ENCODE results near the gene SLBP. TPM values are rescaled to one million over a fixed set of nuclear protein-coding genes. Genes with fewer than 3 reads are reported as not detected.
A peak's percentile ranks its signal among the peaks of the same experiment; 100 is the strongest.

Gene SLBP
- total RNA-seq, 2 donors from 2014 or later = 52.1 to 60.7 TPM

DNA sequence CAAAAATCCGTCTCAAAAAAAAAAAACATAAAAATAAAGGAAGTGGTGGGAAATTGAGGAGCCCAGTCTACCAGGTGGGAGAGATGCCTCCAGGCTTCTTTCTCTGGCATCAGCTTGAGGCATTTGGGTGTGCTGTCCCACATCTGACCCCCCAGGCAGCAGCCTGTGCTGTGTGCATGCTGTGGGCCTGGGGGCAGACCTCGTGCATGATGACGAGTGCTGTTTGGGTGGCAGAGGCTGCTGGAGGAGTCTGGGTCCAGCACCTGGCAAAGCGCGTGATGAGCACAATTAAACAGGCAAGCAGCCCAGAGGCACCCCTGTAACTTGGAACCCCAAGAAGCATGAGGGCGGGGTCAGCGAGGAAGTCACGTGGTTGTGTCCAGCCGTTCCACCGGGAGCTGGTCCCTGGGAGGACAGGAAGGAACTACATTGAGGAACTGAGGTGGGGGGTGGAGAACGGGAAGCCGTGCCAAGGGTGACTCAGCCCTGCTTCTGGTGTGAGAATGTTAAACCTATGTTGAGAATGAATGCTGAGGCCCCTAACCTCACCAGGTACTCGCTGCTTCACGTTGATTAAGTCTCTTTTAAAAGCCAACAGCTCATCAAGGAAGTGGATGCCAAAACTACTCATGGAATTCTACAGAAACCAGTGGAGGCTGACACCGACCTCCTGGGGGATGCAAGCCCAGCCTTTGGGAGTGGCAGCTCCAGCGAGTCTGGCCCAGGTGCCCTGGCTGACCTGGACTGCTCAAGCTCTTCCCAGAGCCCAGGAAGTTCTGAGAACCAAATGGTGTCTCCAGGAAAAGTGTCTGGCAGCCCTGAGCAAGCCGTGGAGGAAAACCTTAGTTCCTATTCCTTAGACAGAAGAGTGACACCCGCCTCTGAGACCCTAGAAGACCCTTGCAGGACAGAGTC is 15.3 kb upstream of the SLBP start:
- H3K9me3 Mint-ChIP-seq = no peaks in the 10 kb centered on the region
- H3K4me1 ChIP-seq (ENCODE audit: control insufficient read depth, insufficient read depth, low read length) = no peaks in the 10 kb centered on the region
- H3K9me3 ChIP-seq (ENCODE audit: control insufficient read depth, low read length) = no peaks in the 10 kb centered on the region
- no peak overlapping the region for H3K4me3 ChIP-seq (ENCODE audit: low read length)
- 90 to 92% methylated on average over 16 to 18 of the region's 18 CpGs for WGBS, 2 experiments (ENCODE audit: insufficient coverage in 1 of 2, insufficient read length in 1 of 2)
- no peaks in the 10 kb centered on the region for H3K27me3 ChIP-seq (ENCODE audit: control insufficient read depth, insufficient read depth, low read length, poor library complexity, severe bottlenecking)
- no peak overlapping the region for H3K4me3 Mint-ChIP-seq
- no peak for DNase-seq
- no peak overlapping the region for H3K9ac ChIP-seq (ENCODE audit: extremely low read depth, low read length, poor library complexity, severe bottlenecking)
- H3K36me3 Mint-ChIP-seq (ENCODE audit: low read depth) = peaks cover 59% of the 10 kb centered on the region
- no peak overlapping the region for H3K27ac ChIP-seq (ENCODE audit: low read depth, low read length)
- H3K4me1 Mint-ChIP-seq = peaks cover 14% of the 10 kb centered on the region
- peaks cover 81% of the 10 kb centered on the region for H3K36me3 ChIP-seq (ENCODE audit: control insufficient read depth, insufficient read depth, low read length)
- TF ChIP-seq, protein P1, sequence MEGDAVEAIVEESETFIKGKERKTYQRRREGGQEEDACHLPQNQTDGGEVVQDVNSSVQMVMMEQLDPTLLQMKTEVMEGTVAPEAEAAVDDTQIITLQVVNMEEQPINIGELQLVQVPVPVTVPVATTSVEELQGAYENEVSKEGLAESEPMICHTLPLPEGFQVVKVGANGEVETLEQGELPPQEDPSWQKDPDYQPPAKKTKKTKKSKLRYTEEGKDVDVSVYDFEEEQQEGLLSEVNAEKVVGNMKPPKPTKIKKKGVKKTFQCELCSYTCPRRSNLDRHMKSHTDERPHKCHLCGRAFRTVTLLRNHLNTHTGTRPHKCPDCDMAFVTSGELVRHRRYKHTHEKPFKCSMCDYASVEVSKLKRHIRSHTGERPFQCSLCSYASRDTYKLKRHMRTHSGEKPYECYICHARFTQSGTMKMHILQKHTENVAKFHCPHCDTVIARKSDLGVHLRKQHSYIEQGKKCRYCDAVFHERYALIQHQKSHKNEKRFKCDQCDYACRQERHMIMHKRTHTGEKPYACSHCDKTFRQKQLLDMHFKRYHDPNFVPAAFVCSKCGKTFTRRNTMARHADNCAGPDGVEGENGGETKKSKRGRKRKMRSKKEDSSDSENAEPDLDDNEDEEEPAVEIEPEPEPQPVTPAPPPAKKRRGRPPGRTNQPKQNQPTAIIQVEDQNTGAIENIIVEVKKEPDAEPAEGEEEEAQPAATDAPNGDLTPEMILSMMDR (conservative IDR thresholded peaks at IDR 0.05) = no peak
- H3K27ac Mint-ChIP-seq = peak overlapping the region; percentile 44
- H3K27me3 Mint-ChIP-seq (ENCODE audit: insufficient read depth) = no peaks in the 10 kb centered on the region

DNA sequence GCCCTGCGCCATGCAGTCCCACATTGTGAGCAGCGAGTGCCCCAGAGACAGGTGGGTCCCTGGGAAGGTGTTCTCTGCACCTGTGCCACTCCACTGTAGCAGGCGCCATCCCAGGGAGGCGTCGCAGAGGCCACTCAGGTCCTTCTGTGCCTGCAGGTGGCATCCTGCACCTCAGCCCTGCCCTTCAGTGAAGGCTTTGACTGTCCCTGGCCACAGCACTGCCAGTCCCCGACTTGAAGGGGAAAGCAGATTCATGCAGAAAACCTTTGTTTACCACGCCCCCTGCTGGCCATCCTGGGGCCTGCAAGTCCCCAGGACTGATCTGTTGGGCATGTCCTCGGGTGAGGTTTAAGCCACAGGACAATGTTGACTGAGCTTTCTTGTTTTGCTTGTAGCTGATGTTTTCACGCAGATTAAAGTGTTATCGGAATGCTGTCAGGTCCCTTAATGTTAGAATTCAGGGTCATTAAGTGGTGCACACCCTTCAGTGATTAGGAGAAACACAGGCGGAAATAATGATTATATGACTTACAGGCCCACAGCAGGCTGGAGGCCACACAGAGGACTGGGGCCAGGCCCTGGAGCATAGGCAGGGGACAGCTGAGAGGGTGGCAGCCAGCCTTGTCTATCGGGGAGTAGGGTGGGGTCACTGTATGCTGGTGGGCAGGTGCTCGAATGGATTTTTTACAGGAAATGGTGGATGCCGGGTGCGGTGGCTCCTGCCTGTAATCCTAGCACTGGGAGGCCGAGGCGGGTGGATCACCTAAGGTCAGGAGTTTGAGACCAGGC is 14.2 kb upstream of the SLBP start:
- no peak overlapping the region for H3K9ac ChIP-seq (ENCODE audit: extremely low read depth, low read length, poor library complexity, severe bottlenecking)

DNA sequence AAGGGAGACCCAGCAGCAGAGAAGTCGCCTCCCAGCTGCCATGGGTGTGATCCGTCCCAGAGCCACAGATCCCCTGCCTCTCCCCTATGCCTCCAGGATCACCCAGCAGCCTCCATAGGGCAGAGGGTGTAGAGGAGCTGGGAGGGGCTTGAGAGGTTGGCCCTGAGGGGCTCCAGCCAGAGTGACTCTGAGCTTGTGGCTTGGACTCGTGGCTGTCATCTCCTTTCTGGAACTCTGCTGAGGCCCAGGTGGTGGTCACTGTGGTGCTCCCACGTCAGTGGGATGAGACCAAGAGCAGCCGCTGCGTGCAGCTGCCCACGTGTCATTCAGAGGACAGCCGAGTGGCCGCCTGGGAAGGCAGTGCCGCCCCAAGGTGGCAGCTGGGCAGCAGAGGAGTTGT is 13.4 kb upstream of the SLBP start:
- H3K27ac ChIP-seq (ENCODE audit: low read depth, low read length) = no peak overlapping the region

More for the DNA sequence above, 14.2 kb upstream of the SLBP start:
- no peaks in the 10 kb centered on the region for H3K4me1 ChIP-seq (ENCODE audit: control insufficient read depth, insufficient read depth, low read length)
- DNase-seq = peak; percentile 98
- H3K36me3 ChIP-seq (ENCODE audit: control insufficient read depth, insufficient read depth, low read length) = peaks cover 73% of the 10 kb centered on the region
- peaks cover 52% of the 10 kb centered on the region for H3K36me3 Mint-ChIP-seq (ENCODE audit: low read depth)
- WGBS, 2 experiments (ENCODE audit: insufficient coverage in 1 of 2, insufficient read length in 1 of 2) = 71 to 72% methylated on average over 13 to 17 of the region's 17 CpGs
- H3K27ac ChIP-seq (ENCODE audit: low read depth, low read length) = no peak overlapping the region
- H3K9me3 ChIP-seq (ENCODE audit: control insufficient read depth, low read length) = no peaks in the 10 kb centered on the region
- peaks cover 19% of the 10 kb centered on the region for H3K4me1 Mint-ChIP-seq
- H3K27me3 Mint-ChIP-seq (ENCODE audit: insufficient read depth) = no peaks in the 10 kb centered on the region
- TF ChIP-seq, protein P1 (conservative IDR thresholded peaks at IDR 0.05) = peak; percentile 99
- H3K27me3 ChIP-seq (ENCODE audit: control insufficient read depth, insufficient read depth, low read length, poor library complexity, severe bottlenecking) = no peaks in the 10 kb centered on the region
- no peaks in the 10 kb centered on the region for H3K9me3 Mint-ChIP-seq
- no peak overlapping the region for H3K4me3 Mint-ChIP-seq
- H3K4me3 ChIP-seq (ENCODE audit: low read length) = no peak overlapping the region
- peak overlapping the region; percentile 86 for H3K27ac Mint-ChIP-seq

More for the DNA sequence above, 13.4 kb upstream of the SLBP start:
- peaks cover 65% of the 10 kb centered on the region for H3K36me3 ChIP-seq (ENCODE audit: control insufficient read depth, insufficient read depth, low read length)
- H3K27me3 Mint-ChIP-seq (ENCODE audit: insufficient read depth) = no peaks in the 10 kb centered on the region
- WGBS, 2 experiments (ENCODE audit: insufficient coverage in 1 of 2, insufficient read length in 1 of 2) = 87 to 93% methylated on average over 6 to 10 of the region's 10 CpGs
- H3K9me3 ChIP-seq (ENCODE audit: control insufficient read depth, low read length) = no peaks in the 10 kb centered on the region
- H3K36me3 Mint-ChIP-seq (ENCODE audit: low read depth) = peaks cover 45% of the 10 kb centered on the region
- H3K4me1 ChIP-seq (ENCODE audit: control insufficient read depth, insufficient read depth, low read length) = no peaks in the 10 kb centered on the region
- H3K4me3 ChIP-seq (ENCODE audit: low read length) = no peak overlapping the region
- H3K4me3 Mint-ChIP-seq = no peak overlapping the region
- H3K4me1 Mint-ChIP-seq = peaks cover 19% of the 10 kb centered on the region
- no peaks in the 10 kb centered on the region for H3K9me3 Mint-ChIP-seq
- DNase-seq = no peak
- TF ChIP-seq, protein P1 (conservative IDR thresholded peaks at IDR 0.05) = no peak
- no peak overlapping the region for H3K9ac ChIP-seq (ENCODE audit: extremely low read depth, low read length, poor library complexity, severe bottlenecking)
- no peaks in the 10 kb centered on the region for H3K27me3 ChIP-seq (ENCODE audit: control insufficient read depth, insufficient read depth, low read length, poor library complexity, severe bottlenecking)
- H3K27ac Mint-ChIP-seq = peak overlapping the region; percentile 41
